GM12878 (cell line): ENCODE data around the gene ANO6. TPM values are rescaled to one million over a fixed set of nuclear protein-coding genes. Genes with fewer than 3 reads are reported as not detected.

ENCODE experiments used
- ATAC-seq: fragments of 200-7000 bp; cut with Tn5 transposase; 3 replicates; pipeline ENCODE4 v1.9.1; 2020; ENCODE audit warnings: mild to moderate bottlenecking, moderate library complexity
- BruUV-seq: library from RNA; stranded (reverse); fragments of 400-500 nt; replicated peaks from 2 replicates; lab custom pipeline; 2021; lab: Mats Ljungman, UMichigan
- CTCF ChIA-PET: fragments of 300-600 bp; sonication (Branson Sonifier 250); formaldehyde crosslinking; extraction: SDS; loops from one replicate; lab custom pipeline; 2021; ENCODE audit warnings: inconsistent platforms; lab: Yijun Ruan, JAX
- POLR2A ChIA-PET: fragments of 350-600 bp; formaldehyde crosslinking; extraction: SDS; loops from one replicate; lab custom pipeline; 2021; ENCODE audit warnings: inconsistent platforms; lab: Charles Lee
- RAD21 ChIA-PET: fragments of 300-600 bp; sonication (Branson Sonifier 250); formaldehyde crosslinking; loops from one replicate; lab custom pipeline; 2023; ENCODE audit warnings: antibody characterized with exemption; ENCODE audit not compliant: unreplicated experiment; lab: Charles Lee
- SMC1A ChIA-PET: fragments of 300-600 bp; sonication (Branson Sonifier 250); formaldehyde crosslinking; loops from one replicate; lab custom pipeline; 2023; ENCODE audit not compliant: unreplicated experiment, uncharacterized antibody; lab: Charles Lee
- DNase-seq: peaks from one replicate; pipeline ENCODE4 v3.0.0-alpha.2; 2011; ENCODE audit warnings: low read depth, low spot score
- FAIRE-seq: peaks from 3 replicates; lab custom pipeline; 2011; peaks lifted over from hg19 to GRCh38; lab: Jason Lieb, UNC
- H2AFZ ChIP-seq: 2 replicates; pipeline ENCODE4 v1.6.0; 2011; ENCODE audit warnings: low read depth, low read length, control low read depth; ENCODE audit not compliant: control insufficient read depth
- H3K27ac ChIP-seq: 2 replicates; pipeline ENCODE4 v1.5.1; 2011; ENCODE audit warnings: control low read depth; ENCODE audit not compliant: control insufficient read depth, insufficient read depth
- H3K27me3 ChIP-seq, 2 experiments: replicated peaks in 1 of 2; 2 replicates each; pipeline versions ENCODE4 v1.6.0 to v1.6.1; 2011; ENCODE audit warnings: low read length in 1 of 2; ENCODE audit not compliant: control insufficient read depth in 2 of 2, insufficient read depth in 2 of 2
- H3K36me3 ChIP-seq, 2 experiments: 2 replicates each; pipeline ENCODE4 v1.5.1; 2011; ENCODE audit warnings: low read length in 1 of 2; ENCODE audit not compliant: control insufficient read depth in 2 of 2, insufficient read depth in 2 of 2
- H3K4me1 ChIP-seq: 2 replicates; pipeline ENCODE4 v1.6.1; 2011; ENCODE audit warnings: mild to moderate bottlenecking, low read length, moderate library complexity, mixed read lengths; ENCODE audit not compliant: control insufficient read depth, insufficient read depth
- H3K4me2 ChIP-seq: 2 replicates; pipeline ENCODE4 v1.6.0; 2011; ENCODE audit warnings: control low read depth; ENCODE audit not compliant: control insufficient read depth, insufficient read depth
- H3K4me3 ChIP-seq: fragments of 200-600 bp; sonication (generic); 2 replicates; pipeline ENCODE4 v1.5.1; 2016
- H3K79me2 ChIP-seq: 2 replicates; pipeline ENCODE4 v1.6.0; 2011; ENCODE audit warnings: low read length; ENCODE audit not compliant: control insufficient read depth, insufficient read depth
- H3K9ac ChIP-seq: 2 replicates; pipeline ENCODE4 v1.8.0; 2011; ENCODE audit warnings: low read length, control low read depth, mixed read lengths; ENCODE audit not compliant: control insufficient read depth, insufficient read depth
- H3K9me3 ChIP-seq: replicated peaks from 3 replicates; pipeline ENCODE4 v1.5.1; 2011; ENCODE audit warnings: mild to moderate bottlenecking, low read length; ENCODE audit not compliant: control insufficient read depth, insufficient read depth
- H4K20me1 ChIP-seq: 2 replicates; pipeline ENCODE4 v1.6.0; 2011; ENCODE audit not compliant: control insufficient read depth, insufficient read depth
- BHLHE40 ChIP-seq, 2 experiments: fragments of 450-650 bp in 1 of 2; IDR thresholded peaks; 2 replicates each; pipeline ENCODE4 v1.6.1; 2011 to 2017; ENCODE audit warnings: low read depth in 2 of 2, borderline replicate concordance in 1 of 2, improper control_type of control experiment in 1 of 2, low read length in 1 of 2, mild to moderate bottlenecking in 1 of 2
- FOXK2 ChIP-seq: fragments of 450-650 bp; IDR thresholded peaks from 2 replicates; pipeline ENCODE4 v1.6.1; 2017; ENCODE audit warnings: mild to moderate bottlenecking, moderate library complexity
- MXI1 ChIP-seq: fragments of 150-350 bp; IDR thresholded peaks from 2 replicates; pipeline ENCODE4 v1.6.1; 2011; ENCODE audit warnings: low read depth, mild to moderate bottlenecking, inconsistent platforms, low read length, improper control_type of control experiment
- PAX5 ChIP-seq: IDR thresholded peaks from 2 replicates; pipeline ENCODE4 v1.6.1; 2011; ENCODE audit warnings: low read depth, low read length, borderline replicate concordance
- RUNX3 ChIP-seq: IDR thresholded peaks from 2 replicates; pipeline ENCODE4 v1.6.1; 2012; ENCODE audit warnings: low read length, inconsistent platforms
- SPI1 ChIP-seq: IDR thresholded peaks from 2 replicates; pipeline ENCODE4 v1.6.1; 2011; ENCODE audit warnings: low read depth, mild to moderate bottlenecking, low read length, moderate library complexity, borderline replicate concordance; ENCODE audit not compliant: insufficient read depth
- STAT3 ChIP-seq: IDR thresholded peaks from 2 replicates; pipeline ENCODE4 v1.6.1; 2011; ENCODE audit warnings: low read depth, low read length, improper control_type of control experiment
- WGBS: methylation state at CpG from one replicate; pipeline ENCODE4 v1.1.6; 2016; ENCODE audit warnings: low lambda C conversion rate; ENCODE audit not compliant: insufficient replicate concordance, insufficient coverage; ENCODE audit errors: missing lambda C conversion rate; 5-methylcytosine and 5-hydroxymethylcytosine counted together
- in situ Hi-C: fragments of 300-500 bp; cut with MboI; formaldehyde crosslinking; loops from 9 replicates; pipeline ENCODE4 v1.14.3; 2018; ENCODE audit warnings: mixed read lengths
- intact Hi-C: fragments of 100-400 bp; cut with micrococcal nuclease; formaldehyde crosslinking; loops from one replicate; pipeline ENCODE4 v1.14.2; 2022; ENCODE audit not compliant: unreplicated experiment
- polyA plus RNA-seq, 11 experiments: library from polyadenylated mRNA; depleted of rRNA in 4 of 11; unstranded in 6 of 11; stranded (reverse) in 5 of 11; fragments of >200 nt; fragmentation: Nextera tagmentation in 4 of 11; fragmentation: Illumina TruSeq in 1 of 11; extraction: Ambion mirVana in 4 of 11; extraction: Trizol in 1 of 11; gene quantifications; 1 replicate in 1 of 11; 2 replicates in 10 of 11; pipeline versions ENCODE4 v1.2.1 to v1.2.3, GENCODE V29; 2011 to 2016; ENCODE audit warnings: inconsistent platforms in 2 of 11, missing spikeins in 2 of 11, low read depth in 1 of 11
- total RNA-seq, 4 experiments: library from RNA; depleted of rRNA in 3 of 4; stranded (reverse); fragments of >200 nt in 3 of 4; fragmentation: Illumina TruSeq in 1 of 4; extraction: Trizol in 1 of 4; gene quantifications; 2 replicates each; pipeline versions ENCODE4 v1.2.1 to v1.2.3, GENCODE V29; 2013 to 2021
- TF ChIP-seq, protein P1 (sequence below): fragments of 450-650 bp; IDR thresholded peaks from 2 replicates; pipeline ENCODE4 v1.6.1; 2017; ENCODE audit warnings: mild to moderate bottlenecking, low read depth, inconsistent platforms; ENCODE audit not compliant: poor library complexity, severe bottlenecking

The ANO6 gene
- total and polyA plus RNA-seq, 10 of the 15 experiments (the other 5 are each of a cell fraction or from before 2014, with no cell fraction given): 4.6 to 30.3 (median 26.0) TPM

DNA sequence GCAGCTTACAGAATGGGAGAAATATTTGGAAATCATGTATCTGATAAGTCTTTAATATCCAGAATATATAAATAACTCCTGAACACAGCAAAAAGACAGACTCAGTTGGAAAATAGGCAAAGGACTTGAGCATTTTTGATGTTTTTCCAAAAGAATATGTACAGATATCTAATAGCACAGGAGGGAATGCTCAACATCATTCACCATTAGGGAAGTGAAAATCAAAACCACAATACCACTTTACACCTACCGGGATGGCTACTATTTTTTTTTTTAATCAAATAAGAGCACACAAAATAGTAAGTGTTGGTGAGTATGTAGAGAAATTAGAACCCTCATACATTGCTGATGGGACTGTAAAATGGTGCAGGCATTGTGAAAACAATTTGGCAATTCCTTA is 75.6 kb downstream of the ANO6 start:
- BruUV-seq: no TSS peak
- Histone ChIP-seq H3K27ac (no peak overlapping the region), H4K20me1 (no peaks in the 10 kb centered on the region), H3K9ac (no peak overlapping the region), H2AFZ (no peak overlapping the region), H3K36me3 (no peaks in the 10 kb centered on the region; a peak in 1 of 4 replicates), H3K9me3 (no peaks in the 10 kb centered on the region; the same call in 2 of the 3 replicates), H3K4me3 (no peak overlapping the region), H3K27me3 (no peaks in the 10 kb centered on the region), H3K4me2 (no peak overlapping the region), H3K79me2 (peaks cover 1% of the 10 kb centered on the region)
- DNase-seq (no peak), ATAC-seq (no peak), FAIRE-seq (no peak)
- intact Hi-C loops: no loop called here
- ChIA-PET SMC1A (interaction anchor here (1.2 kb wide), 1 partner anchor 24 kb away, joined by 4 read pairs; no protein-coding TSS in a partner anchor), CTCF (interaction anchor here (2.4 kb wide), 1 partner anchor 12 kb away, joined by 6 read pairs; no protein-coding TSS in a partner anchor), RAD21 (no interaction called here)
- 20% methylated on average over 1 of the region's 1 CpG for WGBS
- in situ Hi-C loops: no loop called here
- TF ChIP-seq SPI1 (peak; percentile 61; the same call in 1 of the 2 replicates), STAT3 (no peak), RUNX3 (peak; percentile 39; the same call in 1 of the 2 replicates), FOXK2 (no peak)
- TF ChIP-seq, all 136 proteins: peak for 2
- H3K4me1 ChIP-seq: peaks cover 5% of the 10 kb centered on the region
- POLR2A ChIA-PET: no interaction called here

DNA sequence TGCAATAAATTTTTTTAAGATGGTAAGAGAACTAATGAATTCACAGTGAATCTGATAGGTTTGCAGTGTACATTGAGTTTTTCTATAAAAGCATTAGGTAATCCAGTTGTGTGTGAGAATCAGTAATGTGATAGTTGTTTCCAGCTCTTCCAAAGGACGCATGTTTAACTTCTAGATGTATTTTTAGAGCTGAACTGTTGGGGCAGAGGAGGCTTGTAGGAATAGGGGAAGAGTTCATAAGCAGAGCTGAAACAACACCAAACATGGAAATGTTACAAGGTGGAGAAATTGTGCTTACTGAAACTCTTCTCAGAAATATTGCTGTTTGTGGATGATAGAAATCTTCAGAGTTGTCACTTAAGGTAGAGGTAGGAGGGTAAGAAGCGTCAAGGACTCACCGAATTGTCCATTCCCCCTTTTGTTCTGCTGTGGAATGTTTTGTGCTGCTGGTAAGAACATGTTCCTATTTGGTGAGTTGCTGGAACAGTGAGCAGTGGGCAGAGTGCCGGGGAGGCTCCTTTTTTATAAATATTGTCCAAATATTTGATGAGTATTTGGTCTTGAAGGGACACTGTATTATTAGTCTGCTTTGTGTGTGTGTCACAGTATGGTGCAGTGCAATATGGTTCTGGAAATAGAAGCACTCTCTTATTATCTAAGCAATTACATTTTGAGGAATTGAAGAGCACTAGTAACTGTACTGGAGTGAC is 76.7 kb downstream of the ANO6 start:
- Histone ChIP-seq H3K4me2 (no peak overlapping the region), H3K9me3 (no peaks in the 10 kb centered on the region; the same call in 2 of the 3 replicates), H3K9ac (no peak overlapping the region), H2AFZ (no peak overlapping the region), H4K20me1 (no peaks in the 10 kb centered on the region), H3K79me2 (peaks cover 1% of the 10 kb centered on the region), H3K27ac (no peak overlapping the region), H3K4me1 (peaks cover 5% of the 10 kb centered on the region), H3K4me3 (no peak overlapping the region), H3K36me3 (no peaks in the 10 kb centered on the region; a peak in 1 of 4 replicates), H3K27me3 (no peaks in the 10 kb centered on the region)
- RAD21 ChIA-PET: no interaction called here
- FAIRE-seq (no peak), DNase-seq (no peak), ATAC-seq (no peak)
- POLR2A ChIA-PET: no interaction called here
- in situ Hi-C loops: no loop called here
- intact Hi-C loops: no loop called here
- TF ChIP-seq PAX5: no peak
- TF ChIP-seq BHLHE40 (IDR thresholded peaks at IDR 0.05; ENCODE audit: borderline replicate concordance in 1 of 2, low read depth in 2 of 2, low read length in 1 of 2): no peak
- TF ChIP-seq, protein P1, sequence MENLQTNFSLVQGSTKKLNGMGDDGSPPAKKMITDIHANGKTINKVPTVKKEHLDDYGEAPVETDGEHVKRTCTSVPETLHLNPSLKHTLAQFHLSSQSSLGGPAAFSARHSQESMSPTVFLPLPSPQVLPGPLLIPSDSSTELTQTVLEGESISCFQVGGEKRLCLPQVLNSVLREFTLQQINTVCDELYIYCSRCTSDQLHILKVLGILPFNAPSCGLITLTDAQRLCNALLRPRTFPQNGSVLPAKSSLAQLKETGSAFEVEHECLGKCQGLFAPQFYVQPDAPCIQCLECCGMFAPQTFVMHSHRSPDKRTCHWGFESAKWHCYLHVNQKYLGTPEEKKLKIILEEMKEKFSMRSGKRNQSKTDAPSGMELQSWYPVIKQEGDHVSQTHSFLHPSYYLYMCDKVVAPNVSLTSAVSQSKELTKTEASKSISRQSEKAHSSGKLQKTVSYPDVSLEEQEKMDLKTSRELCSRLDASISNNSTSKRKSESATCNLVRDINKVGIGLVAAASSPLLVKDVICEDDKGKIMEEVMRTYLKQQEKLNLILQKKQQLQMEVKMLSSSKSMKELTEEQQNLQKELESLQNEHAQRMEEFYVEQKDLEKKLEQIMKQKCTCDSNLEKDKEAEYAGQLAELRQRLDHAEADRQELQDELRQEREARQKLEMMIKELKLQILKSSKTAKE: no peak
- no peak for TF ChIP-seq MXI1
- CTCF ChIA-PET: interaction anchor here (0.8 kb wide), 1 partner anchor 47 kb away, joined by 3 read pairs; no protein-coding TSS in a partner anchor
- WGBS: 93% methylated on average over 4 of the region's 4 CpGs
- SMC1A ChIA-PET: no interaction called here
- no TSS peak for BruUV-seq
